ENCODE measurements around the gene RGS7. TPM values are rescaled to one million over a fixed set of nuclear protein-coding genes. Genes with fewer than 3 reads are reported as not detected.
"Not testable (repeated sequence)": the region's sequence is repeated elsewhere in the genome, so short reads cannot be mapped to it uniquely, and the experiment has no call there.

Gene RGS7
- total RNA-seq, 2 experiments from 2014 or later: not detected

DNA sequence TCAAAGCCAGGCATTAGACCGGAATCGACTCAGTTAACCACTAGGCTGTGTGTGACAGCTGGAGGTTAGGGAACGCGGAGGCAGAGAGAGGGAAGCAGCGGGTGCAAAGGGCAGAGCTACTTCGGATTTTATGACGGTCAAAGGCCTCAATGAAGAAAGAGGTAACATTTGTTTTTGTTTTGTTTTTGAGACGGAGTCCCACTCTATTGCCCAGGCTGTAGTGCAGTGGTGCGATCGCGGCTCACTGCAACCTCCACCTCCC is 468.3 kb downstream of the RGS7 start:
- no peak overlapping the region for H3K27ac ChIP-seq (ENCODE audit: low read depth, low read length, poor library complexity, severe bottlenecking)
- no peak overlapping the region for H2AFZ ChIP-seq (ENCODE audit: low read length)
- ChIA-PET POLR2A (no interaction called here), CTCF (ENCODE audit: unreplicated experiment) (no interaction called here)
- no peaks in the 10 kb centered on the region for H3K9me3 ChIP-seq (ENCODE audit: low read length)
- no peaks in the 10 kb centered on the region for H3K79me2 ChIP-seq (ENCODE audit: insufficient read depth, low read depth, low read length)
- TF ChIP-seq, protein P1, sequence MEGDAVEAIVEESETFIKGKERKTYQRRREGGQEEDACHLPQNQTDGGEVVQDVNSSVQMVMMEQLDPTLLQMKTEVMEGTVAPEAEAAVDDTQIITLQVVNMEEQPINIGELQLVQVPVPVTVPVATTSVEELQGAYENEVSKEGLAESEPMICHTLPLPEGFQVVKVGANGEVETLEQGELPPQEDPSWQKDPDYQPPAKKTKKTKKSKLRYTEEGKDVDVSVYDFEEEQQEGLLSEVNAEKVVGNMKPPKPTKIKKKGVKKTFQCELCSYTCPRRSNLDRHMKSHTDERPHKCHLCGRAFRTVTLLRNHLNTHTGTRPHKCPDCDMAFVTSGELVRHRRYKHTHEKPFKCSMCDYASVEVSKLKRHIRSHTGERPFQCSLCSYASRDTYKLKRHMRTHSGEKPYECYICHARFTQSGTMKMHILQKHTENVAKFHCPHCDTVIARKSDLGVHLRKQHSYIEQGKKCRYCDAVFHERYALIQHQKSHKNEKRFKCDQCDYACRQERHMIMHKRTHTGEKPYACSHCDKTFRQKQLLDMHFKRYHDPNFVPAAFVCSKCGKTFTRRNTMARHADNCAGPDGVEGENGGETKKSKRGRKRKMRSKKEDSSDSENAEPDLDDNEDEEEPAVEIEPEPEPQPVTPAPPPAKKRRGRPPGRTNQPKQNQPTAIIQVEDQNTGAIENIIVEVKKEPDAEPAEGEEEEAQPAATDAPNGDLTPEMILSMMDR (conservative IDR thresholded peaks at IDR 0.05; ENCODE audit: low read length): no peak
- TF ChIP-seq EZH2phosphoT487 (IDR thresholded peaks at IDR 0.05; ENCODE audit: borderline replicate concordance, low read depth, low read length): no peak
- no peaks in the 10 kb centered on the region for H4K20me1 ChIP-seq (ENCODE audit: insufficient read depth, low read length)
- no peak overlapping the region for H3K4me3 ChIP-seq (ENCODE audit: low read depth, low read length, poor library complexity, severe bottlenecking)
- intact Hi-C loops (cut with micrococcal nuclease; ENCODE audit: unreplicated experiment): loop anchor here (1.0 to 5.0 kb wide), 2 partner anchors 59 to 599 kb away; no protein-coding TSS in a partner anchor
- H3K4me1 ChIP-seq (ENCODE audit: insufficient read depth, low read length, poor library complexity, severe bottlenecking): no peaks in the 10 kb centered on the region
- BruUV-seq (replicated peaks): no TSS peak
- H3K4me2 ChIP-seq (ENCODE audit: low read length): no peak overlapping the region
- H3K9me2 ChIP-seq (ENCODE audit: insufficient read depth, low read length): no peaks in the 10 kb centered on the region
- H3K36me3 ChIP-seq (ENCODE audit: insufficient read depth, low read length): no peaks in the 10 kb centered on the region
- DNase-seq (ENCODE audit: low spot score): no peak

DNA sequence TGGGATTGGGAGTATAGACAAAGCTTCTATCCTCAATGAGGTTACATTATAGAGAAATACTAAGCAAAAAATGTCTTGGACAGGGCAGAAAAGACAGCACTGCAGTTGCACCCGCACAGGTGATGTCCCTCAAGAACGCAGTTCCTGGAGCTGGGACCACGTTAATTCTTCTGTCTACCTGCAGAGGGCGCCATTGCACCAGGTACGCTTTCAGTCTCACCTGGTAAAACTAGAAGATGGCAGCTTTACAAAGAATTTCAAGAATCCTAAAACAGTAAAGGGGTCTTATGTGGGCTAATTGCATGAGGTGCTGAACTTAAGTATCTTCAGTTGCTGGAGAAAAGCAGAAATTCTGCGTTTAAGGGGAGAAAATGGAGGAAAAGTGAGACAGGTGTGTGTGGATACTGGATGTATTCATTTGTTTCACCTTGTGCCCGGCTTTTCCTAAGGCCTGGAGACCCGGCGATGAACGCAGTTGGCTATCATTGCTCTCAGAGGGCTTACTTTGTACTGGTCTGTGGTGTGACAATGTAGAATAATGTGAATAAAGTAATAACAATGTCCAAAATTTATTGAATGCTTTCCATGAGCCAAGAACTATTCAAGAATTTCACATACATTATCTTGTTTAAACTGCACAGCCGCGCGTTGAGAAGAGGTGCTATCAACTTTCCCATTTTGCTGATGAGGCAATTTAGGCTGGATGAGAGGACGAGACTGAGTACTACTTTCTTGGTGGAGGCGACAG is 468.8 kb downstream of the RGS7 start:
- no peak overlapping the region for H3K4me3 ChIP-seq (ENCODE audit: low read depth, low read length, poor library complexity, severe bottlenecking)
- no peaks in the 10 kb centered on the region for H4K20me1 ChIP-seq (ENCODE audit: insufficient read depth, low read length)
- no peaks in the 10 kb centered on the region for H3K9me2 ChIP-seq (ENCODE audit: insufficient read depth, low read length)
- no peaks in the 10 kb centered on the region for H3K36me3 ChIP-seq (ENCODE audit: insufficient read depth, low read length)
- no TSS peak for BruUV-seq (replicated peaks)
- CTCF ChIA-PET (ENCODE audit: unreplicated experiment): interaction anchor here (0.6 kb wide), 1 partner anchor 131 kb away, joined by 3 read pairs; no protein-coding TSS in a partner anchor
- H2AFZ ChIP-seq (ENCODE audit: low read length): no peak overlapping the region
- H3K79me2 ChIP-seq (ENCODE audit: insufficient read depth, low read depth, low read length): no peaks in the 10 kb centered on the region
- TF ChIP-seq EZH2phosphoT487 (IDR thresholded peaks at IDR 0.05; ENCODE audit: borderline replicate concordance, low read depth, low read length): no peak
- TF ChIP-seq, protein P1 (conservative IDR thresholded peaks at IDR 0.05; ENCODE audit: low read length): peak; percentile 99
- H3K4me1 ChIP-seq (ENCODE audit: insufficient read depth, low read length, poor library complexity, severe bottlenecking): no peaks in the 10 kb centered on the region
- no peaks in the 10 kb centered on the region for H3K9me3 ChIP-seq (ENCODE audit: low read length)
- peak; percentile 64 for DNase-seq (ENCODE audit: low spot score)
- intact Hi-C loops (cut with micrococcal nuclease; ENCODE audit: unreplicated experiment): loop anchor here (1.0 to 5.0 kb wide), 2 partner anchors 59 to 599 kb away; no protein-coding TSS in a partner anchor
- H3K4me2 ChIP-seq (ENCODE audit: low read length): no peak overlapping the region
- H3K27ac ChIP-seq (ENCODE audit: low read depth, low read length, poor library complexity, severe bottlenecking): no peak overlapping the region
- POLR2A ChIA-PET: no interaction called here

DNA sequence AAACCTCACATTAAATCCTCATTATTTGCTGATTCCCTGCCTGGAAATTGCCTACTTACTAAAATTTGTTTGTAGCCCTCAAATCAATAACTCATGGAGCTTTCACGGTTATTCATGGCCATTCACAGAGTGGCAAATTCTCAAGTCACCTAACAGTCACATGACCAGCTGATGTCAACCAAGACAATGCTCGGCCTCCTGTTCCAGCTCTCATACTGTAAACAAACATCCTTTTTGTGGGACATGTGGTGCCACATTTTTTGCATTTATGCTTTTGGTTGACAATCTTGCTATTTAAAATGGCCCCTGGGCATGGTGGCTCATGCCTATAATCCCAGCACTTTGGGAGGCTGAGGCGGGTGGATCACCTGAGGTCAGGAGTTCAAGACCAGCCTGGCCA is 473.5 kb downstream of the RGS7 start:
- intact Hi-C loops (cut with micrococcal nuclease; ENCODE audit: unreplicated experiment): no loop called here

DNA sequence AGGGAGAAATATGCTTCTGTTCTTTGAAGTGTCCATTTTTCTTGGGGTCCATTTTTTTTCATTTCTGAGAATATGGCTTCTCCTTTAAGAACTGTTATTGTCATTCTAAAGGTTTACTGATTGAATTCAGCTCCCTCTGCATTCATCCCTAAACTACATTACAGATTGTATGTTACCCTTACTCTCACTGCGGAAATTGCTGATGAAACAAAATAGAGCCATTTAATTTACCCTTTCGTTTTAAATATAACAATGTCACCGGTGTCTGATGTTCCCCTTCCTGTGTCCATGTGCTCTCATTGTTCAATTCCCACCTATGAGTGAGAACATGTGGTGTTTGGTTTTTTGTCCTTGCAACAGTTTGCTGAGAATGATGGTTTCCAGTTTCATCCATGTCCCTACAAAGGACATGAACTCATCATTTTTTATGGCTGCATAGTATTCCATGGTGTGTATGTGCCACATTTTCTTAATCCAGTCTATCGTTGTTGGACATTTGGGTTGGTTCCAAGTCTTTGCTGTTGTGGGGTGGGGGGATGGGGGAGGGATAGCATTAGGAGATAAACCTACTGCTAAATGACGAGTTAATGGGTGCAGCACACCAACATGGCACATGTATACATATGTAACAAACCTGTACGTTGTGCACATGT is 474.2 kb downstream of the RGS7 start:
- intact Hi-C loops (cut with micrococcal nuclease; ENCODE audit: unreplicated experiment); DNase-seq (ENCODE audit: low spot score); H3K79me2 ChIP-seq (ENCODE audit: insufficient read depth, low read depth, low read length); H3K9me2 ChIP-seq (ENCODE audit: insufficient read depth, low read length); H4K20me1 ChIP-seq (ENCODE audit: insufficient read depth, low read length); H3K4me1 ChIP-seq (ENCODE audit: insufficient read depth, low read length, poor library complexity, severe bottlenecking); H3K36me3 ChIP-seq (ENCODE audit: insufficient read depth, low read length); H3K4me2 ChIP-seq (ENCODE audit: low read length); H3K9me3 ChIP-seq (ENCODE audit: low read length); POLR2A ChIA-PET; H3K27ac ChIP-seq (ENCODE audit: low read depth, low read length, poor library complexity, severe bottlenecking); BruUV-seq (replicated peaks); H3K4me3 ChIP-seq (ENCODE audit: low read depth, low read length, poor library complexity, severe bottlenecking); H2AFZ ChIP-seq (ENCODE audit: low read length); CTCF ChIA-PET (ENCODE audit: unreplicated experiment): not testable (repeated sequence)

More for the DNA sequence above, 473.5 kb downstream of the RGS7 start:
- Histone ChIP-seq H2AFZ (ENCODE audit: low read length) (no peak overlapping the region), H3K9me2 (ENCODE audit: insufficient read depth, low read length) (no peaks in the 10 kb centered on the region), H3K4me3 (ENCODE audit: low read depth, low read length, poor library complexity, severe bottlenecking) (no peak overlapping the region), H3K4me1 (ENCODE audit: insufficient read depth, low read length, poor library complexity, severe bottlenecking) (no peaks in the 10 kb centered on the region), H3K9me3 (ENCODE audit: low read length) (no peaks in the 10 kb centered on the region), H3K36me3 (ENCODE audit: insufficient read depth, low read length) (no peaks in the 10 kb centered on the region), H4K20me1 (ENCODE audit: insufficient read depth, low read length) (no peaks in the 10 kb centered on the region), H3K27ac (ENCODE audit: low read depth, low read length, poor library complexity, severe bottlenecking) (no peak overlapping the region), H3K4me2 (ENCODE audit: low read length) (no peak overlapping the region), H3K79me2 (ENCODE audit: insufficient read depth, low read depth, low read length) (no peaks in the 10 kb centered on the region)
- TF ChIP-seq, protein P1 (conservative IDR thresholded peaks at IDR 0.05; ENCODE audit: low read length): no peak
- TF ChIP-seq EZH2phosphoT487 (IDR thresholded peaks at IDR 0.05; ENCODE audit: borderline replicate concordance, low read depth, low read length): no peak
- CTCF ChIA-PET (ENCODE audit: unreplicated experiment): no interaction called here
- DNase-seq (ENCODE audit: low spot score): no peak
- POLR2A ChIA-PET: no interaction called here
- BruUV-seq (replicated peaks): no TSS peak
